H1 (cell line): ENCODE results near the gene MTG1. TPM values are rescaled to one million over a fixed set of nuclear protein-coding genes. Genes with fewer than 3 reads are reported as not detected.

Experiments used
- CTCF ChIA-PET: fragments of 300-600 bp; sonication (Branson Sonifier 250); formaldehyde crosslinking; loops from one replicate; lab custom pipeline; 2021; ENCODE audit not compliant: partially characterized antibody; lab: Charles Lee
- POLR2A ChIA-PET: fragments of 300-600 bp; sonication (Branson Sonifier 250); formaldehyde crosslinking; loops from one replicate; lab custom pipeline; 2021; ENCODE audit warnings: inconsistent platforms; ENCODE audit not compliant: partially characterized antibody; lab: Charles Lee
- DNase-seq, 2 experiments: peaks; one replicate each; pipeline versions ENCODE4 v3.0.0 to v3.0.0-alpha.2; 2010 to 2022; ENCODE audit warnings: low spot score in 2 of 2, low read depth in 1 of 2, mixed read lengths in 1 of 2
- FAIRE-seq: peaks from 2 replicates; lab custom pipeline; 2011; peaks lifted over from hg19 to GRCh38; lab: Jason Lieb, UNC
- H2AFZ ChIP-seq: 2 replicates; pipeline ENCODE4 v1.8.1; 2012; ENCODE audit warnings: low read length, inconsistent platforms
- H2AK5ac ChIP-seq: 2 replicates; pipeline ENCODE4 v1.6.1; 2013; ENCODE audit warnings: low read depth, low read length
- H2BK120ac ChIP-seq: replicated peaks from 2 replicates; pipeline ENCODE3; 2013; ENCODE audit warnings: low read depth, low read length, inconsistent platforms
- H2BK12ac ChIP-seq: 2 replicates; pipeline ENCODE4 v1.6.1; 2013; ENCODE audit warnings: low read depth, low read length
- H2BK15ac ChIP-seq: 2 replicates; pipeline ENCODE4 v1.6.1; 2013; ENCODE audit warnings: low read length
- H2BK20ac ChIP-seq: 2 replicates; pipeline ENCODE4 v1.6.1; 2013; ENCODE audit warnings: low read length
- H2BK5ac ChIP-seq: 2 replicates; pipeline ENCODE4 v1.6.1; 2013; ENCODE audit warnings: low read depth, low read length
- H3K14ac ChIP-seq: 2 replicates; pipeline ENCODE4 v1.6.1; 2013; ENCODE audit warnings: inconsistent platforms; ENCODE audit not compliant: insufficient read length
- H3K18ac ChIP-seq: 2 replicates; pipeline ENCODE4 v1.6.1; 2013; ENCODE audit warnings: low read length; ENCODE audit errors: extremely low read depth
- H3K23ac ChIP-seq: 2 replicates; pipeline ENCODE4 v1.6.1; 2013; ENCODE audit warnings: inconsistent platforms; ENCODE audit not compliant: insufficient read length
- H3K23me2 ChIP-seq: 2 replicates; pipeline ENCODE4 v1.6.1; 2013; ENCODE audit warnings: low read depth, low read length
- H3K27ac ChIP-seq: 2 replicates; pipeline ENCODE4 v1.6.1; 2011; ENCODE audit warnings: low read depth, low read length, inconsistent platforms
- H3K27me3 ChIP-seq, 4 experiments: replicated peaks in 1 of 4; 1 replicate in 1 of 4; 2 replicates in 3 of 4; pipeline versions ENCODE4 v1.6.1 to v1.8.1; 2011 to 2013; ENCODE audit warnings: low read length in 3 of 4, mild to moderate bottlenecking in 3 of 4, inconsistent platforms in 2 of 4, mixed read lengths in 2 of 4, moderate library complexity in 1 of 4; ENCODE audit not compliant: control insufficient read depth in 3 of 4, insufficient read depth in 3 of 4; ENCODE audit errors: extremely low read depth in 1 of 4
- H3K36me3 ChIP-seq, 4 experiments: 2 replicates each; pipeline versions ENCODE4 v1.6.1 to v1.8.1; 2011 to 2013; ENCODE audit warnings: mild to moderate bottlenecking in 4 of 4, low read length in 3 of 4, moderate library complexity in 2 of 4, control low read depth in 1 of 4, inconsistent platforms in 1 of 4; ENCODE audit not compliant: insufficient read depth in 4 of 4, control insufficient read depth in 2 of 4
- H3K4ac ChIP-seq: replicated peaks from 2 replicates; pipeline ENCODE3; 2013; ENCODE audit warnings: low read length, low read depth, mixed read lengths, inconsistent platforms; ENCODE audit not compliant: insufficient read length
- H3K4me1 ChIP-seq, 4 experiments: replicated peaks in 1 of 4; 1 replicate in 1 of 4; 2 replicates in 3 of 4; pipeline versions ENCODE4 v1.6.1 to v1.8.1; 2011 to 2013; ENCODE audit warnings: low read length in 3 of 4, inconsistent platforms in 2 of 4, mixed read lengths in 1 of 4; ENCODE audit not compliant: insufficient read depth in 4 of 4, control insufficient read depth in 3 of 4
- H3K4me2 ChIP-seq, 2 experiments: 2 replicates each; pipeline versions ENCODE4 v1.6.1 to v1.8.1; 2011 to 2013; ENCODE audit warnings: low read depth in 2 of 2, low read length in 2 of 2, control low read depth in 1 of 2, inconsistent platforms in 1 of 2, mild to moderate bottlenecking in 1 of 2; ENCODE audit not compliant: insufficient read depth in 1 of 2
- H3K4me3 ChIP-seq, 4 experiments: fragments of 200-600, 300-600 bp in 1 of 4; sonication (generic), shearing (Covaris generic), sonication (Bioruptor Twin) in 1 of 4; 2 replicates each; pipeline versions ENCODE4 v1.5.1 to v1.8.1; 2011 to 2016; ENCODE audit warnings: low read length in 4 of 4, low read depth in 3 of 4, control low read depth in 2 of 4, inconsistent platforms in 2 of 4, mild to moderate bottlenecking in 2 of 4, mixed read lengths in 1 of 4, moderate library complexity in 1 of 4; ENCODE audit not compliant: insufficient read depth in 2 of 4; ENCODE audit errors: extremely low read depth in 1 of 4
- H3K56ac ChIP-seq: replicated peaks from 2 replicates; pipeline ENCODE3; 2013; ENCODE audit warnings: low read depth, mild to moderate bottlenecking, mixed read lengths, low read length, inconsistent platforms; ENCODE audit not compliant: insufficient read length
- H3K79me1 ChIP-seq: 2 replicates; pipeline ENCODE4 v1.6.1; 2013; ENCODE audit warnings: low read depth, low read length, control low read depth
- H3K79me2 ChIP-seq, 2 experiments: 2 replicates each; pipeline versions ENCODE4 v1.6.1 to v1.8.1; 2012 to 2013; ENCODE audit warnings: low read length in 2 of 2, mild to moderate bottlenecking in 2 of 2, inconsistent platforms in 1 of 2; ENCODE audit not compliant: insufficient read depth in 2 of 2, control insufficient read depth in 1 of 2
- H3K9ac ChIP-seq, 4 experiments: replicated peaks in 1 of 4; 1 replicate in 1 of 4; 2 replicates in 3 of 4; pipeline versions ENCODE4 v1.6.1 to v1.8.1; 2011 to 2013; ENCODE audit warnings: low read depth in 3 of 4, low read length in 3 of 4, control low read depth in 2 of 4, mild to moderate bottlenecking in 2 of 4, moderate library complexity in 2 of 4, inconsistent platforms in 1 of 4; ENCODE audit errors: extremely low read depth in 1 of 4
- H3K9me3 ChIP-seq, 2 experiments: 2 replicates each; pipeline versions ENCODE4 v1.6.1 to v1.8.1; 2012 to 2013; ENCODE audit warnings: mild to moderate bottlenecking in 2 of 2, moderate library complexity in 2 of 2, control low read depth in 1 of 2, inconsistent platforms in 1 of 2, low read depth in 1 of 2, low read length in 1 of 2, mixed read lengths in 1 of 2; ENCODE audit not compliant: insufficient read depth in 2 of 2
- H4K20me1 ChIP-seq, 2 experiments: replicated peaks in 1 of 2; 2 replicates each; pipeline versions ENCODE3 to v1.8.1; 2011 to 2013; ENCODE audit warnings: inconsistent platforms in 2 of 2, low read length in 2 of 2, mild to moderate bottlenecking in 1 of 2; ENCODE audit not compliant: insufficient read depth in 2 of 2, control insufficient read depth in 1 of 2
- H4K5ac ChIP-seq: 2 replicates; pipeline ENCODE4 v1.6.1; 2013; ENCODE audit warnings: low read length, low read depth, mixed read lengths, inconsistent platforms; ENCODE audit not compliant: insufficient read length
- H4K8ac ChIP-seq: 2 replicates; pipeline ENCODE4 v1.8.0; 2013; ENCODE audit warnings: mild to moderate bottlenecking, moderate library complexity, low read length, inconsistent platforms; ENCODE audit not compliant: insufficient read depth; ENCODE audit errors: extremely low read depth
- H4K91ac ChIP-seq: replicated peaks from 2 replicates; pipeline ENCODE3; 2013; ENCODE audit warnings: low read length, mixed read lengths, inconsistent platforms; ENCODE audit not compliant: insufficient read length
- CHD2 ChIP-seq: IDR thresholded peaks from 2 replicates; pipeline ENCODE4 v1.6.1; 2012; ENCODE audit warnings: low read length, improper control_type of control experiment
- EP300 ChIP-seq, 2 experiments: IDR thresholded peaks; 1 replicate in 1 of 2; 2 replicates in 1 of 2; pipeline ENCODE4 v1.6.1; 2011 to 2012; ENCODE audit warnings: low read depth in 2 of 2, low read length in 2 of 2, mild to moderate bottlenecking in 2 of 2, borderline replicate concordance in 1 of 2, inconsistent platforms in 1 of 2, moderate library complexity in 1 of 2
- HDAC6 ChIP-seq: IDR thresholded peaks from one replicate; pipeline ENCODE4 v1.7.1; 2012; ENCODE audit warnings: low read depth, mild to moderate bottlenecking, inconsistent platforms, low read length, moderate library complexity
- RAD21 ChIP-seq, 2 experiments: IDR thresholded peaks in 1 of 2; conservative IDR thresholded peaks in 1 of 2; 2 replicates each; pipeline ENCODE4 v1.6.1; 2011; ENCODE audit warnings: low read depth in 2 of 2, low read length in 2 of 2, improper control_type of control experiment in 1 of 2, inconsistent platforms in 1 of 2, mild to moderate bottlenecking in 1 of 2, moderate library complexity in 1 of 2
- RBBP5 ChIP-seq: IDR thresholded peaks from 2 replicates; pipeline ENCODE4 v1.7.1; 2012; ENCODE audit warnings: low read depth, mild to moderate bottlenecking, inconsistent platforms, low read length, moderate library complexity, borderline replicate concordance
- SIRT6 ChIP-seq: IDR thresholded peaks from one replicate; pipeline ENCODE4 v1.7.1; 2012; ENCODE audit warnings: low read length, inconsistent platforms
- SP1 ChIP-seq: IDR thresholded peaks from 2 replicates; pipeline ENCODE4 v1.6.1; 2011; ENCODE audit warnings: low read depth, low read length
- SP4 ChIP-seq: IDR thresholded peaks from 2 replicates; pipeline ENCODE4 v1.6.1; 2012; ENCODE audit warnings: low read length, inconsistent platforms
- WGBS, 2 experiments: shearing (Covaris generic) in 1 of 2; methylation state at CpG; one replicate each; pipeline versions ENCODE4 v1.1.6 to v1.1.7; 2013 to 2015; ENCODE audit warnings: low lambda C conversion rate in 2 of 2, mixed read lengths in 2 of 2, inconsistent platforms in 1 of 2, low coverage in 1 of 2, missing lambda C conversion rate in 1 of 2; ENCODE audit not compliant: insufficient replicate concordance in 2 of 2, insufficient coverage in 1 of 2, insufficient read length in 1 of 2; ENCODE audit errors: extremely low coverage in 1 of 2, missing lambda C conversion rate in 1 of 2; 5-methylcytosine and 5-hydroxymethylcytosine counted together
- polyA plus RNA-seq, 7 experiments: library from polyadenylated mRNA; depleted of rRNA in 3 of 7; stranded (reverse) in 5 of 7; unstranded in 2 of 7; fragments of >200 nt in 5 of 7; fragments of 200-250 nt in 2 of 7; gene quantifications; 1 replicate in 5 of 7; 2 replicates in 1 of 7; 4 replicates in 1 of 7; pipeline versions ENCODE4 v1.2.1 to v1.2.3, GENCODE V29; 2011 to 2013; ENCODE audit warnings: missing spikeins in 2 of 7, mixed read lengths in 2 of 7
- total RNA-seq: library from RNA; stranded (reverse); fragmentation: NEBNext Ultra II Directional; extraction: Animal tissue kit (Norgen Biotek cat#: 25700); gene quantifications from 2 replicates; pipeline ENCODE4 v1.2.1, GENCODE V29; 2021
- TF ChIP-seq, protein P1 (sequence below), 3 experiments: IDR thresholded peaks; 1 replicate in 2 of 3; 2 replicates in 1 of 3; pipeline versions ENCODE4 v1.5.1 to v1.6.1; 2011; ENCODE audit warnings: low read length in 3 of 3, mild to moderate bottlenecking in 3 of 3, inconsistent platforms in 2 of 3, low read depth in 1 of 3, moderate library complexity in 1 of 3; ENCODE audit not compliant: insufficient read depth in 1 of 3; ENCODE audit errors: control extremely low read depth in 1 of 3

The MTG1 gene
- total and polyA plus RNA-seq, 2 of the 8 experiments (the other 6 are each of a cell fraction or from before 2014, with no cell fraction given), result 56.6 to 81.6 TPM

DNA sequence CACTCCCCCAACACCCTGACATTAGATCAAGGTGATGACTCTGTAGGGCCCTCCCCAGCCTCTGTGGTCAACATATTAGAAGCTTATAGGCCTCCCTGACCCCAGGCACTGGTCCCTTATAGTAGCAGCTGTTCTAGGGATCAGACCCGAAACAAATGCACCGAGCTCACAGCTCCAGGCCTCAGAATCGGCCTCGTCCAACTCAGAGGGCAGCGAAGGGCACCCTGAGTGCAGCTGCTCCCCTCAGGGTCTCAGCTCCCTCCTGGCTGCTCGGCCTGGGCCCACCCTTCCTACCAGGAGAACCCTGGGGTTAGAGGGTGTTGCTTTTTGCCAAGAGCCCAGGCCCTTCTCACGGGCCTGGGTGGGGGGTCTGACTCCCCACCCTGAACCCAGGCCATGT, 25.8 kb upstream of the MTG1 start:
- Histone ChIP-seq H4K20me1 (peaks cover 3 to 12% of the 10 kb centered on the region in 2 experiments), H3K9ac (no peak overlapping the region), H3K23me2 (peaks cover 1% of the 10 kb centered on the region; the same call in 1 of the 2 replicates), H4K8ac (no peak overlapping the region), H3K4me1 (no peaks in the 10 kb centered on the region; a peak in 2 of 7 replicates), H2AK5ac (no peak overlapping the region), H2BK15ac (no peak overlapping the region), H2AFZ (no peak overlapping the region), H3K79me2 (peaks cover 0 to 3% of the 10 kb centered on the region in 2 experiments; a peak in 2 of 4 replicates), H3K4me2 (no peak overlapping the region), H3K18ac (no peak overlapping the region), H3K9me3 (no peaks in the 10 kb centered on the region), H3K14ac (no peak overlapping the region), H2BK20ac (no peak overlapping the region), H3K79me1 (peaks cover 7% of the 10 kb centered on the region), H3K4me3 (no peak overlapping the region), H3K27me3 (no peaks in the 10 kb centered on the region; a peak in 1 of 7 replicates), H3K4ac (no peak overlapping the region), H3K56ac (no peak overlapping the region), H3K27ac (no peak overlapping the region), H2BK12ac (no peak overlapping the region), H3K36me3 (peaks cover 21 to 51% (median 42%) of the 10 kb centered on the region in 4 experiments), H2BK120ac (no peak overlapping the region), H2BK5ac (no peak overlapping the region), H4K91ac (no peak overlapping the region), H4K5ac (no peak overlapping the region), H3K23ac (no peak overlapping the region)
- ChIA-PET POLR2A (interaction anchor here (1.0 to 1.6 kb wide), 2 partner anchors 10 to 43 kb away, joined by 4 to 6 read pairs; partner anchors contain the start of gene FUOM), CTCF (interaction anchor here (2.6 kb wide), 1 partner anchor 10 kb away, joined by 9 read pairs; the partner anchor contains the start of gene FUOM)
- TF ChIP-seq SP4 (no peak), SIRT6 (no peak), RAD21 (IDR thresholded peaks at IDR 0.05 in 1 of 2, conservative IDR thresholded peaks at IDR 0.05 in 1 of 2; ENCODE audit: low read depth in 2 of 2, low read length in 2 of 2) (no peak), EP300 (IDR thresholded peaks at IDR 0.05; ENCODE audit: borderline replicate concordance in 1 of 2, low read depth in 2 of 2, low read length in 2 of 2) (no peak), RBBP5 (no peak), SP1 (no peak), CHD2 (no peak), HDAC6 (no peak)
- TF ChIP-seq, protein P1, sequence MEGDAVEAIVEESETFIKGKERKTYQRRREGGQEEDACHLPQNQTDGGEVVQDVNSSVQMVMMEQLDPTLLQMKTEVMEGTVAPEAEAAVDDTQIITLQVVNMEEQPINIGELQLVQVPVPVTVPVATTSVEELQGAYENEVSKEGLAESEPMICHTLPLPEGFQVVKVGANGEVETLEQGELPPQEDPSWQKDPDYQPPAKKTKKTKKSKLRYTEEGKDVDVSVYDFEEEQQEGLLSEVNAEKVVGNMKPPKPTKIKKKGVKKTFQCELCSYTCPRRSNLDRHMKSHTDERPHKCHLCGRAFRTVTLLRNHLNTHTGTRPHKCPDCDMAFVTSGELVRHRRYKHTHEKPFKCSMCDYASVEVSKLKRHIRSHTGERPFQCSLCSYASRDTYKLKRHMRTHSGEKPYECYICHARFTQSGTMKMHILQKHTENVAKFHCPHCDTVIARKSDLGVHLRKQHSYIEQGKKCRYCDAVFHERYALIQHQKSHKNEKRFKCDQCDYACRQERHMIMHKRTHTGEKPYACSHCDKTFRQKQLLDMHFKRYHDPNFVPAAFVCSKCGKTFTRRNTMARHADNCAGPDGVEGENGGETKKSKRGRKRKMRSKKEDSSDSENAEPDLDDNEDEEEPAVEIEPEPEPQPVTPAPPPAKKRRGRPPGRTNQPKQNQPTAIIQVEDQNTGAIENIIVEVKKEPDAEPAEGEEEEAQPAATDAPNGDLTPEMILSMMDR (IDR thresholded peaks at IDR 0.05; ENCODE audit: control extremely low read depth in 1 of 3, insufficient read depth in 1 of 3, low read depth in 1 of 3, low read length in 3 of 3), result no peak
- DNase-seq, result no peak
- FAIRE-seq, result no peak
- 83% methylated on average over 7 of the region's 7 CpGs; no CpG with 5 or more reads in 1 of the 2 experiments for WGBS, 2 experiments
